Activated CD8-positive, alpha-beta memory T cell treated with anti-CD3 and anti-CD28 coated beads for 4 hours (primary cell): ENCODE measurements around the gene CAMTA2.

Experiments used
- DNase-seq, 2 donors: peaks; one replicate each; pipeline ENCODE4 v3.0.0-alpha.2; 2020; ENCODE audit warnings: low read depth in 2 of 2

CAMTA2 gene

GRCh38 chr17:5002121-5002788 is 14.8 kb upstream of the CAMTA2 start:
- DNase-seq, result no peak

- DNase-seq, result no peak
These were observed 12.8 kb upstream of the CAMTA2 start for GRCh38 chr17:5000237-5000639.

- DNase-seq, result no peak
These were observed 12.1 kb upstream of the CAMTA2 start for GRCh38 chr17:4999430-5000093.

GRCh38 chr17:4998732-4999429 is 11.4 kb upstream of the CAMTA2 start:
- no peak for DNase-seq

- DNase-seq, result no peak
These were observed 10.7 kb upstream of the CAMTA2 start for GRCh38 chr17:4998027-4998731.

GRCh38 chr17:4997302-4998026 is 10.0 kb upstream of the CAMTA2 start, which contains the start of the genes INCA1 and KIF1C:
Gene INCA1 (minus strand): TSS chr17:4997522. CDS start chr17:4994437, 3,085 bp downstream.
Gene KIF1C (plus strand): TSS chr17:4997950. CDS start chr17:5000247, 2,297 bp downstream.
- DNase-seq, result peak; percentile 74 to 77

- DNase-seq, result no peak
These were observed 6.7 kb upstream of the CAMTA2 start for GRCh38 chr17:4994081-4994595.

- DNase-seq, result no peak
These were observed 492 bp upstream of the CAMTA2 start for GRCh38 chr17:4987767-4988567.

- DNase-seq, result no peak
These were observed 1.1 kb downstream of the CAMTA2 start for GRCh38 chr17:4986403-4986802.

GRCh38 chr17:4982305-4982704 is 5.2 kb downstream of the CAMTA2 start:
- no peak for DNase-seq

- no peak for DNase-seq
These were observed 6.7 kb downstream of the CAMTA2 start for GRCh38 chr17:4980644-4981216.

- DNase-seq, result no peak
These were observed 8.7 kb downstream of the CAMTA2 start for GRCh38 chr17:4978726-4979125.

GRCh38 chr17:4974115-4974670 is 13.3 kb downstream of the CAMTA2 start:
- DNase-seq, result no peak

GRCh38 chr17:4973256-4974114 is 14.0 kb downstream of the CAMTA2 start:
- DNase-seq, result no peak

GRCh38 chr17:4972752-4973151 is 14.7 kb downstream of the CAMTA2 start:
- no peak for DNase-seq

- no peak for DNase-seq
These were observed 15.2 kb downstream of the CAMTA2 start for GRCh38 chr17:4972322-4972721.

- no peak for DNase-seq
These were observed 15.6 kb downstream of the CAMTA2 start for GRCh38 chr17:4971826-4972225.

- no peak for DNase-seq
These were observed 17.2 kb downstream of the CAMTA2 start for GRCh38 chr17:4970273-4970672.
